GM03348 (cell line): ENCODE measurements around the gene CBX6.
A peak's percentile ranks its signal among the peaks of the same experiment; 100 is the strongest.

Source experiments
- DNase-seq: peaks from one replicate; pipeline ENCODE4 v3.0.0; 2012; ENCODE audit warnings: low spot score

The CBX6 gene

GRCh38 chr22:38873469-38874411 is 1.7 kb upstream of the CBX6 start:
- no peak for DNase-seq

GRCh38 chr22:38872831-38873248 is 824 bp upstream of the CBX6 start:
- peak; percentile 83 for DNase-seq

GRCh38 chr22:38871360-38872171 is 450 bp downstream of the CBX6 start:
- DNase-seq: peak; percentile 55

GRCh38 chr22:38870791-38871359 is 1.1 kb downstream of the CBX6 start:
- DNase-seq: no peak

GRCh38 chr22:38870312-38870741 is 1.7 kb downstream of the CBX6 start:
- DNase-seq: peak; percentile 90

GRCh38 chr22:38869663-38870062 is 2.4 kb downstream of the CBX6 start:
- DNase-seq: no peak

GRCh38 chr22:38868886-38869381 is 3.1 kb downstream of the CBX6 start:
- DNase-seq: peak; percentile 91

GRCh38 chr22:38868286-38868721 is 3.7 kb downstream of the CBX6 start:
- no peak for DNase-seq

- no peak for DNase-seq
These were observed 4.3 kb downstream of the CBX6 start for GRCh38 chr22:38867471-38868285.

- no peak for DNase-seq
These were observed 4.9 kb downstream of the CBX6 start for GRCh38 chr22:38867124-38867455.

- DNase-seq: no peak
These were observed 5.5 kb downstream of the CBX6 start for GRCh38 chr22:38866399-38867123.

GRCh38 chr22:38866024-38866398 is 6.0 kb downstream of the CBX6 start:
- DNase-seq: no peak

GRCh38 chr22:38865201-38866023 is 6.6 kb downstream of the CBX6 start:
- DNase-seq: no peak

GRCh38 chr22:38864361-38865191 is 7.4 kb downstream of the CBX6 start:
- no peak for DNase-seq

GRCh38 chr22:38863531-38864131 is 8.4 kb downstream of the CBX6 start:
- DNase-seq: no peak

GRCh38 chr22:38862375-38863329 is 9.4 kb downstream of the CBX6 start:
- no peak for DNase-seq

GRCh38 chr22:38861927-38862326 is 10.1 kb downstream of the CBX6 start:
- no peak for DNase-seq
